Measurements from ENCODE around the gene GRIA4. TPM values are rescaled to one million over a fixed set of nuclear protein-coding genes. Genes with fewer than 3 reads are reported as not detected.

Gene GRIA4
- total and polyA plus RNA-seq, 4 donors: not detected

GRCh38 chr11:105979997-105980703 is 370.3 kb downstream of the GRIA4 start:
- Histone ChIP-seq H3K27ac (ENCODE audit: low read depth in 1 of 2, low read length in 2 of 2) (no peak overlapping the region), H3K27me3 (ENCODE audit: control insufficient read depth in 4 of 4, insufficient read depth in 4 of 4, low read length in 3 of 4) (no peaks in the 10 kb centered on the region), H3K9ac (ENCODE audit: low read depth in 1 of 2, low read length in 2 of 2) (no peak overlapping the region), H3K4me3 (ENCODE audit: low read depth in 1 of 3, low read length in 3 of 3) (no peak overlapping the region), H3K4me1 (ENCODE audit: control insufficient read depth in 4 of 4, insufficient read depth in 4 of 4, low read length in 3 of 4) (no peaks in the 10 kb centered on the region), H3K36me3 (ENCODE audit: control insufficient read depth in 4 of 4, insufficient read depth in 3 of 4, low read depth in 1 of 4, low read length in 3 of 4) (no peaks in the 10 kb centered on the region), H3K9me3 (ENCODE audit: control insufficient read depth in 4 of 4, low read length in 3 of 4) (peaks cover 0 to 3% (median 1%) of the 10 kb centered on the region in 4 donors)
- WGBS: 86% methylated on average over 10 of the region's 10 CpGs
- no peak for TF ChIP-seq JUND (IDR thresholded peaks at IDR 0.05)
- TF ChIP-seq SP1 (IDR thresholded peaks at IDR 0.05): no peak
- TF ChIP-seq RXRA (IDR thresholded peaks at IDR 0.05): no peak
- DNase-seq (ENCODE audit: low spot score): no peak

DNA sequence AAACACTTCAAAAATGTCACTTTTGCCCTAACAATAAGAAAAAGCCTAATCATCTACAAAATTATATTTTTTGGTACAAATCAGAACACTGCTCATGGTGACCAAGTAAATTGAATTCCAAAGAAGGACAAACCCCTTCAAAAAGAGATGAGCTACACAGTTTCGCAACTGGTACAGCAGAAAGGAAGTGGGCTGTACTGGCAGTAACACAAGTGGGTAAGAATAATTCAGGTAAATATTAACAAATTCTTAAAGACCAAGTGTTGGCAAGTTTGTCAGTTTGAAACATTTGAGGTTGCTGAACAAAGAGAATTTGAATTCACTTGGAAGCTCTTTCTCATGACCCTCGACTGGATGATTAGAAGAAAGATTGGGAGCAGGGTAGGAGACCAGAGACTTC is 376.7 kb downstream of the GRIA4 start:
- H3K9me3 ChIP-seq (ENCODE audit: control insufficient read depth in 4 of 4, low read length in 3 of 4): peaks cover 0 to 3% (median 0%) of the 10 kb centered on the region in 4 donors
- WGBS: 82% methylated on average over 2 of the region's 2 CpGs
- TF ChIP-seq EGR1 (IDR thresholded peaks at IDR 0.05; ENCODE audit: low read depth in 2 of 2) (no peak), YY1 (IDR thresholded peaks at IDR 0.05) (no peak), RAD21 (IDR thresholded peaks at IDR 0.05) (no peak), NR2F2 (IDR thresholded peaks at IDR 0.05) (no peak), MAX (IDR thresholded peaks at IDR 0.05) (no peak), HNF4A (conservative IDR thresholded peaks at IDR 0.05) (no peak), FOXA2 (IDR thresholded peaks at IDR 0.05) (no peak), RXRA (IDR thresholded peaks at IDR 0.05) (no peak), GABPA (IDR thresholded peaks at IDR 0.05 in 1 of 2, conservative IDR thresholded peaks at IDR 0.05 in 1 of 2) (no peak), ATF3 (IDR thresholded peaks at IDR 0.05) (no peak), TAF1 (conservative IDR thresholded peaks at IDR 0.05) (no peak)
- TF ChIP-seq, protein P1, sequence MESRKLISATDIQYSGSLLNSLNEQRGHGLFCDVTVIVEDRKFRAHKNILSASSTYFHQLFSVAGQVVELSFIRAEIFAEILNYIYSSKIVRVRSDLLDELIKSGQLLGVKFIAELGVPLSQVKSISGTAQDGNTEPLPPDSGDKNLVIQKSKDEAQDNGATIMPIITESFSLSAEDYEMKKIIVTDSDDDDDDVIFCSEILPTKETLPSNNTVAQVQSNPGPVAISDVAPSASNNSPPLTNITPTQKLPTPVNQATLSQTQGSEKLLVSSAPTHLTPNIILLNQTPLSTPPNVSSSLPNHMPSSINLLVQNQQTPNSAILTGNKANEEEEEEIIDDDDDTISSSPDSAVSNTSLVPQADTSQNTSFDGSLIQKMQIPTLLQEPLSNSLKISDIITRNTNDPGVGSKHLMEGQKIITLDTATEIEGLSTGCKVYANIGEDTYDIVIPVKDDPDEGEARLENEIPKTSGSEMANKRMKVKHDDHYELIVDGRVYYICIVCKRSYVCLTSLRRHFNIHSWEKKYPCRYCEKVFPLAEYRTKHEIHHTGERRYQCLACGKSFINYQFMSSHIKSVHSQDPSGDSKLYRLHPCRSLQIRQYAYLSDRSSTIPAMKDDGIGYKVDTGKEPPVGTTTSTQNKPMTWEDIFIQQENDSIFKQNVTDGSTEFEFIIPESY (IDR thresholded peaks at IDR 0.05): no peak
- TF ChIP-seq, protein P2, sequence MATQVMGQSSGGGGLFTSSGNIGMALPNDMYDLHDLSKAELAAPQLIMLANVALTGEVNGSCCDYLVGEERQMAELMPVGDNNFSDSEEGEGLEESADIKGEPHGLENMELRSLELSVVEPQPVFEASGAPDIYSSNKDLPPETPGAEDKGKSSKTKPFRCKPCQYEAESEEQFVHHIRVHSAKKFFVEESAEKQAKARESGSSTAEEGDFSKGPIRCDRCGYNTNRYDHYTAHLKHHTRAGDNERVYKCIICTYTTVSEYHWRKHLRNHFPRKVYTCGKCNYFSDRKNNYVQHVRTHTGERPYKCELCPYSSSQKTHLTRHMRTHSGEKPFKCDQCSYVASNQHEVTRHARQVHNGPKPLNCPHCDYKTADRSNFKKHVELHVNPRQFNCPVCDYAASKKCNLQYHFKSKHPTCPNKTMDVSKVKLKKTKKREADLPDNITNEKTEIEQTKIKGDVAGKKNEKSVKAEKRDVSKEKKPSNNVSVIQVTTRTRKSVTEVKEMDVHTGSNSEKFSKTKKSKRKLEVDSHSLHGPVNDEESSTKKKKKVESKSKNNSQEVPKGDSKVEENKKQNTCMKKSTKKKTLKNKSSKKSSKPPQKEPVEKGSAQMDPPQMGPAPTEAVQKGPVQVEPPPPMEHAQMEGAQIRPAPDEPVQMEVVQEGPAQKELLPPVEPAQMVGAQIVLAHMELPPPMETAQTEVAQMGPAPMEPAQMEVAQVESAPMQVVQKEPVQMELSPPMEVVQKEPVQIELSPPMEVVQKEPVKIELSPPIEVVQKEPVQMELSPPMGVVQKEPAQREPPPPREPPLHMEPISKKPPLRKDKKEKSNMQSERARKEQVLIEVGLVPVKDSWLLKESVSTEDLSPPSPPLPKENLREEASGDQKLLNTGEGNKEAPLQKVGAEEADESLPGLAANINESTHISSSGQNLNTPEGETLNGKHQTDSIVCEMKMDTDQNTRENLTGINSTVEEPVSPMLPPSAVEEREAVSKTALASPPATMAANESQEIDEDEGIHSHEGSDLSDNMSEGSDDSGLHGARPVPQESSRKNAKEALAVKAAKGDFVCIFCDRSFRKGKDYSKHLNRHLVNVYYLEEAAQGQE (IDR thresholded peaks at IDR 0.05): no peak
- no peak overlapping the region for H3K27ac ChIP-seq (ENCODE audit: low read depth in 1 of 2, low read length in 2 of 2)
- no peaks in the 10 kb centered on the region for H3K36me3 ChIP-seq (ENCODE audit: control insufficient read depth in 4 of 4, insufficient read depth in 3 of 4, low read depth in 1 of 4, low read length in 3 of 4)
- H3K4me1 ChIP-seq (ENCODE audit: control insufficient read depth in 4 of 4, insufficient read depth in 4 of 4, low read length in 3 of 4): no peaks in the 10 kb centered on the region
- H3K9ac ChIP-seq (ENCODE audit: low read depth in 1 of 2, low read length in 2 of 2): no peak overlapping the region
- DNase-seq (ENCODE audit: low spot score): no peak
- H3K4me3 ChIP-seq (ENCODE audit: low read depth in 1 of 3, low read length in 3 of 3): no peak overlapping the region
- no peaks in the 10 kb centered on the region for H3K27me3 ChIP-seq (ENCODE audit: control insufficient read depth in 4 of 4, insufficient read depth in 4 of 4, low read length in 3 of 4)

Data from liver (tissue), 9 donors.